ENCODE data around the gene PPP6R3. TPM values are rescaled to one million over a fixed set of nuclear protein-coding genes. Genes with fewer than 3 reads are reported as not detected.
"Not testable (repeated sequence)": the region's sequence is repeated elsewhere in the genome, so short reads cannot be mapped to it uniquely, and the experiment has no call there.

The PPP6R3 gene
- total RNA-seq, 1 donor from 2014 or later, result 115 TPM

- H3K4me3 Mint-ChIP-seq (ENCODE audit: unreplicated experiment), result no peak overlapping the region
- H3K4me1 Mint-ChIP-seq (ENCODE audit: unreplicated experiment), result peaks cover 14% of the 10 kb centered on the region
- H3K27me3 Mint-ChIP-seq (ENCODE audit: unreplicated experiment), result peaks cover 3% of the 10 kb centered on the region
- TF ChIP-seq CTCF (IDR thresholded peaks at IDR 0.05; ENCODE audit: unreplicated experiment), result no peak
- no peaks in the 10 kb centered on the region for H3K9me3 Mint-ChIP-seq (ENCODE audit: unreplicated experiment)
- no peak overlapping the region for H3K27ac Mint-ChIP-seq (ENCODE audit: unreplicated experiment)
- peaks cover 17% of the 10 kb centered on the region for H3K36me3 Mint-ChIP-seq (ENCODE audit: low read depth, unreplicated experiment)
- DNase-seq (ENCODE audit: low spot score), result no peak
These were observed 15.0 kb upstream of the PPP6R3 start for GRCh38 chr11:68445531-68446035.

GRCh38 chr11:68446046-68446725, 14.4 kb upstream of the PPP6R3 start:
- TF ChIP-seq CTCF (IDR thresholded peaks at IDR 0.05; ENCODE audit: unreplicated experiment), result no peak

GRCh38 chr11:68447015-68447801, 13.3 kb upstream of the PPP6R3 start:
- peak; percentile 87 for DNase-seq (ENCODE audit: low spot score)
- Mint-ChIP-seq H3K4me3 (ENCODE audit: unreplicated experiment) (no peak overlapping the region), H3K9me3 (ENCODE audit: unreplicated experiment) (no peaks in the 10 kb centered on the region), H3K27me3 (ENCODE audit: unreplicated experiment) (peaks cover 3% of the 10 kb centered on the region), H3K36me3 (ENCODE audit: low read depth, unreplicated experiment) (peaks cover 17% of the 10 kb centered on the region), H3K27ac (ENCODE audit: unreplicated experiment) (no peak overlapping the region), H3K4me1 (ENCODE audit: unreplicated experiment) (peaks cover 4% of the 10 kb centered on the region)
- TF ChIP-seq CTCF (IDR thresholded peaks at IDR 0.05; ENCODE audit: unreplicated experiment), result peak; percentile 90

More at GRCh38 chr11:68446046-68446725, 14.4 kb upstream of the PPP6R3 start:
- Mint-ChIP-seq H3K9me3 (ENCODE audit: unreplicated experiment) (no peaks in the 10 kb centered on the region), H3K27me3 (ENCODE audit: unreplicated experiment) (peaks cover 3% of the 10 kb centered on the region), H3K36me3 (ENCODE audit: low read depth, unreplicated experiment) (peaks cover 17% of the 10 kb centered on the region), H3K4me1 (ENCODE audit: unreplicated experiment) (peaks cover 14% of the 10 kb centered on the region), H3K4me3 (ENCODE audit: unreplicated experiment) (no peak overlapping the region), H3K27ac (ENCODE audit: unreplicated experiment) (no peak overlapping the region)
- DNase-seq (ENCODE audit: low spot score), result no peak

- DNase-seq (ENCODE audit: low spot score); H3K27me3 Mint-ChIP-seq (ENCODE audit: unreplicated experiment); H3K27ac Mint-ChIP-seq (ENCODE audit: unreplicated experiment); H3K9me3 Mint-ChIP-seq (ENCODE audit: unreplicated experiment); H3K4me1 Mint-ChIP-seq (ENCODE audit: unreplicated experiment): not testable (repeated sequence)
- Mint-ChIP-seq H3K4me3 (ENCODE audit: unreplicated experiment) (peak overlapping the region; percentile 37), H3K36me3 (ENCODE audit: low read depth, unreplicated experiment) (peaks cover 17% of the 10 kb centered on the region)
These were observed 12.6 kb upstream of the PPP6R3 start for GRCh38 chr11:68447914-68448313.

- no peak for DNase-seq (ENCODE audit: low spot score)
- no peak for TF ChIP-seq CTCF (IDR thresholded peaks at IDR 0.05; ENCODE audit: unreplicated experiment)
- H3K36me3 Mint-ChIP-seq (ENCODE audit: low read depth, unreplicated experiment), result peaks cover 17% of the 10 kb centered on the region
- H3K27me3 Mint-ChIP-seq (ENCODE audit: unreplicated experiment), result peaks cover 3% of the 10 kb centered on the region
- peak overlapping the region; percentile 37 for H3K4me3 Mint-ChIP-seq (ENCODE audit: unreplicated experiment)
- no peak overlapping the region for H3K27ac Mint-ChIP-seq (ENCODE audit: unreplicated experiment)
- no peaks in the 10 kb centered on the region for H3K9me3 Mint-ChIP-seq (ENCODE audit: unreplicated experiment)
- H3K4me1 Mint-ChIP-seq (ENCODE audit: unreplicated experiment), result no peaks in the 10 kb centered on the region
These were observed 11.9 kb upstream of the PPP6R3 start for GRCh38 chr11:68448604-68449011.
